Activated naive CD4-positive, alpha-beta T cell treated with Interleukin-2 at 50 U/mL for 16 hours (primary cell): ENCODE data around the gene STAT3.
"Not testable (repeated sequence)": the region's sequence is repeated elsewhere in the genome, so short reads cannot be mapped to it uniquely, and the experiment has no call there.

Experiments used
- DNase-seq: peaks from one replicate; pipeline ENCODE4 v3.0.0-alpha.2; 2020

Gene STAT3

GRCh38 chr17:42274812-42275526, 113.3 kb downstream of the STAT3 start:
- DNase-seq, result no peak

GRCh38 chr17:42274253-42274542, 114.0 kb downstream of the STAT3 start:
- DNase-seq, result no peak

GRCh38 chr17:42273474-42274252, 114.6 kb downstream of the STAT3 start:
- DNase-seq, result no peak

GRCh38 chr17:42272162-42272907, 115.9 kb downstream of the STAT3 start:
- DNase-seq, result no peak

- no peak for DNase-seq
Measured at GRCh38 chr17:42271779-42272035, 116.5 kb downstream of the STAT3 start.

- DNase-seq, result no peak
Measured at GRCh38 chr17:42271006-42271778, 117.0 kb downstream of the STAT3 start.

- no peak for DNase-seq
Measured at GRCh38 chr17:42270596-42270995, 117.6 kb downstream of the STAT3 start.

- no peak for DNase-seq
Measured at GRCh38 chr17:42270170-42270535, 118.1 kb downstream of the STAT3 start.

- DNase-seq, result no peak
Measured at GRCh38 chr17:42268236-42268635, 120.0 kb downstream of the STAT3 start.

- DNase-seq, result peak; percentile 57
Measured at GRCh38 chr17:42266918-42267766, 121.1 kb downstream of the STAT3 start.

GRCh38 chr17:42266462-42266861, 121.8 kb downstream of the STAT3 start:
- no peak for DNase-seq

GRCh38 chr17:42264366-42264765, 123.9 kb downstream of the STAT3 start:
- not testable (repeated sequence) for DNase-seq
